Activated CD4-positive, alpha-beta memory T cell treated with anti-CD3 and anti-CD28 coated beads for 36 hours (primary cell): Measurements from ENCODE around the gene GUCA2A. TPM values are rescaled to one million over a fixed set of nuclear protein-coding genes. Genes with fewer than 3 reads are reported as not detected.

ENCODE experiments used
- CTCF ChIA-PET: fragments of 350-600 bp; sonication (Branson Sonifier 250); formaldehyde crosslinking; loops from one replicate; lab custom pipeline; 2021; ENCODE audit warnings: antibody characterized with exemption, inconsistent platforms; lab: Charles Lee
- POLR2A ChIA-PET: fragments of 350-600 bp; sonication (Branson Sonifier 250); formaldehyde crosslinking; loops from one replicate; lab custom pipeline; 2021; ENCODE audit warnings: antibody characterized with exemption; lab: Charles Lee
- DNase-seq: peaks from one replicate; pipeline ENCODE4 v3.0.0-alpha.2; 2020
- H3K27ac Mint-ChIP-seq: one replicate; pipeline ENCODE4 v1.8.0; 2021; ENCODE audit warnings: mixed read lengths
- H3K27me3 Mint-ChIP-seq: one replicate; pipeline ENCODE4 v1.8.0; 2021; ENCODE audit warnings: mixed read lengths
- H3K36me3 Mint-ChIP-seq: one replicate; pipeline ENCODE4 v1.8.0; 2021; ENCODE audit warnings: mixed read lengths
- H3K4me1 Mint-ChIP-seq: one replicate; pipeline ENCODE4 v1.8.0; 2021; ENCODE audit warnings: low read depth, mixed read lengths
- H3K4me3 Mint-ChIP-seq: one replicate; pipeline ENCODE4 v1.8.0; 2021; ENCODE audit warnings: mild to moderate bottlenecking, mixed read lengths
- H3K9me3 Mint-ChIP-seq: one replicate; pipeline ENCODE4 v1.8.0; 2021; ENCODE audit warnings: mixed read lengths
- intact Hi-C: fragments of 100-400 bp; cut with micrococcal nuclease; formaldehyde crosslinking; loops from one replicate; pipeline ENCODE4 v1.15.1; 2023
- total RNA-seq, 2 experiments: library from RNA; stranded (reverse); gene quantifications; one replicate each; pipeline ENCODE4 v1.2.3, GENCODE V29; 2021

Gene GUCA2A
- total RNA-seq, 2 experiments from 2014 or later: not detected

DNA sequence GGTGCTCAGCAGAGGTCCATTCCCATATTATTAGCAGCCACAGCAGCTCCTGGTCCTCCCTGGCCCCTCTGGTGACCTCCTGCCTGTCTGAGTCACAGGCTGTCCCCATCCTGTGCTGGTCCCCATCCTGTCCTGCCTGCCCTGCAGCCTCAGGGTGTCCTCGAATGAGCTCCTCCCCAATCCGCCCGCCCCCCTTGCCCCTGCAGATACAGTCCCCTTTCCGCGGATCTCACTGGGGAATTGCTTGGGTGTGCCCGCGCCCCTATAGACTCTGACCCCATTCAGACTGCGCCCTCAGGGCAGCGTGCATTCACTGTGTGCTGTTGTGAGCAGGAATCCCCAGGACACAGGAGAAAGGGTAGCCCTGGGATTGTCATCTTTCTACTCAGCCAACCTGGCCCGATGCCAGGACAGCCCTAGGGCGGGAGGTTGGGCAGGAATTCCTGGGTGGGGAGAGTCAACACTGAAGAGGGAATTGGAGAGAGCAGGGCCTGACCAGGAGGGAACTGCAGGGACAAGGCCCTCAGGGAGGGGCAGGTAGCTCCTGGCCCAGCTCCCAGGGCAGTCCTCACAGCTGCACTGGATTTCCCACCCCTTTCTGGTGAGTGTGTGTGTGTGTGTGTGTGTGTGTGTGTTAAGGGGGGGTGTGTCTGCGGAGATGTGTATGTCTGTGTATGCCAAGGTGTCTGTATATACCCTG is 1.1 kb upstream of the GUCA2A start:
- ChIA-PET POLR2A (no interaction called here), CTCF (interaction anchor here (4.1 kb wide), 1 partner anchor 8 kb away, joined by 14 read pairs; no protein-coding TSS in a partner anchor)
- intact Hi-C loops: no loop called here
- H3K9me3 Mint-ChIP-seq: peaks cover 10% of the 10 kb centered on the region
- no peak overlapping the region for H3K4me3 Mint-ChIP-seq
- H3K4me1 Mint-ChIP-seq: no peaks in the 10 kb centered on the region
- H3K27ac Mint-ChIP-seq: no peak overlapping the region
- DNase-seq: no peak
- H3K27me3 Mint-ChIP-seq: no peaks in the 10 kb centered on the region
- H3K36me3 Mint-ChIP-seq: no peaks in the 10 kb centered on the region

DNA sequence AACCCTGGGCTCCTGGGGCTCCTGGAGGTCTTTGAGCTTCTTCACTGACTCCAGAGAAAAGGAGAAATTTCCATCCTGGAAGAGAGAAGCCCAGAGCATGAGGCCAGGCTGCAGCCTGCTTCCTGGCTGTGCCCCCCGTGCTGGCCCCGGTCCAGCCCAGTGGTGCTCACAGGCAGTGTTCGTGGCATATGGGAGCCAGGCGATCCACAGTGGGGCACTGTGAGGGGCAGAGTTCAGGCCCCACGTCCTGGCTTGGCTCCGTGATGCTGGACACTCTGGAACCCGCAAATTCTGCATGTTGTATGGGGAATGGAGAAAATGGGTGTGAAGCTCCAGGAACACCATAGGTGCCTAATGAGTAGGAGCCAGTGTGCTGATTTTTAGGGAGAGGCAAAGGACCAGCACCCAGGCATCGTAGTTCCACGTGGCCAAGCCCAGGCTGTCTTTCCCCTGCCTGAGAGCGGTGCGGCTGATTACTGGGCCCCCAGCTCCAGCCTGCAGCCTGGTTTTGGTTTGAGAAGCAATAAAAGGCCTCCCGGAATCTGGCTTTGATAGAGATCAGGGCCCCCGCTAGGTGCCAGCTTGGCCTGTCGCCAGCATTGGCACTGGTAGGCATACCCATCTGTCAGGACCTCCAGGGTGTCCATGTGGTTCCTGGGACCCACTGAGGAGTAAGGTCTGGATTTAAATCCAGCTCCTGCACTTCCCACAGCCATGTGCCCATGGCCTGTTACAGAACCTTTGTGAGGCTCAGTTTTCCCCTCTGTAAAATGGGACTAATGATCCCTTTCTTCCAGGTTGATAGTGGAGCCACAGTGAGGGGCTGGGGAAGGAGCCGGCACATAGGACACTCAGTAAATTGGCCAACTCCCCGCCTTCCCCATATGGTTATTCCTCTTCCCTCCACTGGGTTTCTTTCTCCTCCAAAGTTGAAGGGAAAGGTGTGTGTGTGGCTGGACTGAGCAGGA is 725 bp downstream of the GUCA2A start:
- intact Hi-C loops: no loop called here
- Mint-ChIP-seq H3K27ac (no peak overlapping the region), H3K36me3 (no peaks in the 10 kb centered on the region), H3K4me1 (no peaks in the 10 kb centered on the region), H3K4me3 (no peak overlapping the region), H3K9me3 (peaks cover 14% of the 10 kb centered on the region), H3K27me3 (no peaks in the 10 kb centered on the region)
- CTCF ChIA-PET: interaction anchor here (0.9 to 4.1 kb wide), 2 partner anchors 8 to 10 kb away, joined by 3 to 14 read pairs; no protein-coding TSS in a partner anchor
- DNase-seq: no peak
- POLR2A ChIA-PET: interaction anchor here (0.6 kb wide), 1 partner anchor 308 kb away, joined by 5 read pairs; no protein-coding TSS in a partner anchor

DNA sequence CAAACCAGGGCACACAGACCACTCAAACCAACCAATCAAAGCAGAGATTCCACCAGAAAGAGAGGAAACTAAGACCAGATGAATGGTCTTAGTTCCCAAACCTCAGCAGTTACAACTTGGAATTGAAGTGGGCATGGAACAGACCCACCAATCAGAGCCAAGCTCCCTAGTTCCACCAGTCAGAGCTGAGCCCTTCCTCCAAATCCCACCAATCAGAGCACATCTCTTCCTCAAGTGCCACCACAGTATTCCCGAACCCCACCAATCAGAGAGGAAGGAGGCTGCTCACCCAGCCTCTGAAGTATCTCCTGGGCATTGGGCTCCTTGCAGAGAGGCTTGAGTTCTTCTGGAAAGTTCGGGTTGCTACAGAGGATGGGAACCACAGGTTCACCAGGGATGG is 1.4 kb downstream of the GUCA2A start:
- Mint-ChIP-seq H3K4me3 (no peak overlapping the region), H3K9me3 (peaks cover 14% of the 10 kb centered on the region), H3K36me3 (no peaks in the 10 kb centered on the region), H3K27ac (no peak overlapping the region), H3K27me3 (no peaks in the 10 kb centered on the region), H3K4me1 (no peaks in the 10 kb centered on the region)
- ChIA-PET CTCF (interaction anchor here (0.9 to 4.1 kb wide), 3 partner anchors 9 to 647 kb away, joined by 3 to 14 read pairs (median 3); no protein-coding TSS in a partner anchor), POLR2A (no interaction called here)
- no peak for DNase-seq
- intact Hi-C loops: no loop called here

DNA sequence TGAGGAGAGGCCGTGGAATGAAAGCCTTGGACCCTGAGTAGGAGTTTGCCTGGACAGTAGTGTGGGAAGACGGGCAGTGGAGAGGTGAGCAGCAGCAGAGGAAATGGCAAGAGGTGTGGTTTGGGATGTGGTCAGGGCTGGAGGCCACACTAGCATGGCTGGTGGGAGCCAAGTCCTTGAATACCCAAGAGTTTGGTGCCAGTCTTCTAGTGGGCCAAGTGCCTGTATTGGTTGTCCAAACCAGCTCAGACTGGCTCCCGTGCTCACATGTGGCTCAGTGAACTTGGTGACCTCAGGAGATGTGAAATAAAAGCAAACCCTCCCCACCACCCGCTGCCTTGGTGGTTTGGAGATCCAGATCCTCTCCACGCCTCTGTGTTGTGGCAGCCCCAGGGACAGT is 2.4 kb downstream of the GUCA2A start:
- ChIA-PET CTCF (interaction anchor here (1.2 to 4.1 kb wide), 2 partner anchors 12 to 646 kb away, joined by 3 to 14 read pairs; no protein-coding TSS in a partner anchor), POLR2A (no interaction called here)
- DNase-seq: no peak
- intact Hi-C loops: no loop called here
- H3K27me3 Mint-ChIP-seq: no peaks in the 10 kb centered on the region
- H3K27ac Mint-ChIP-seq: no peak overlapping the region
- peaks cover 5% of the 10 kb centered on the region for H3K4me1 Mint-ChIP-seq
- H3K36me3 Mint-ChIP-seq: no peaks in the 10 kb centered on the region
- H3K4me3 Mint-ChIP-seq: no peak overlapping the region
- H3K9me3 Mint-ChIP-seq: peaks cover 14% of the 10 kb centered on the region

DNA sequence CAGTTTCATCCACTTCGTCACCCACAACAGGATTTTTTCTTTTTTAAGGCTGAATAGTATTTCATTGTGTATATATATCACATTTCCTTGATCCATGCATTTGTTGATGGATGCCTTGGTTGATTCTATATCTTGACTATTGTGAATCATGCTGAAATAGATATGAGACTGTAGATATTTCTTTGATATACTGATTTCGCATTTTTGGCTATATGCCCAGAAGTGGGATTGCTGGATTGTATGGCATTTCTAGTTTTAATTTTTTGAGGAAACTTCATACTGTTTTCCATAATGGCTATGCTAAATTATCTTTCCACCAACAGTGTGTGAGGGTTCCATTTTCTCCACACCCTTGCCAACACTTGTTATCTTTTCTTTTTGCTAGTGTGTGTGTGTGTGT is 6.4 kb downstream of the GUCA2A start:
- no peaks in the 10 kb centered on the region for H3K36me3 Mint-ChIP-seq
- H3K27me3 Mint-ChIP-seq: no peaks in the 10 kb centered on the region
- peaks cover 14% of the 10 kb centered on the region for H3K9me3 Mint-ChIP-seq
- intact Hi-C loops: no loop called here
- DNase-seq: no peak
- H3K27ac Mint-ChIP-seq: no peak overlapping the region
- POLR2A ChIA-PET: no interaction called here
- no peak overlapping the region for H3K4me3 Mint-ChIP-seq
- CTCF ChIA-PET: interaction anchor here (0.7 to 1.9 kb wide), 4 partner anchors 11 to 582 kb away, joined by 3 to 7 read pairs (median 4); no protein-coding TSS in a partner anchor
- H3K4me1 Mint-ChIP-seq: peaks cover 5% of the 10 kb centered on the region

DNA sequence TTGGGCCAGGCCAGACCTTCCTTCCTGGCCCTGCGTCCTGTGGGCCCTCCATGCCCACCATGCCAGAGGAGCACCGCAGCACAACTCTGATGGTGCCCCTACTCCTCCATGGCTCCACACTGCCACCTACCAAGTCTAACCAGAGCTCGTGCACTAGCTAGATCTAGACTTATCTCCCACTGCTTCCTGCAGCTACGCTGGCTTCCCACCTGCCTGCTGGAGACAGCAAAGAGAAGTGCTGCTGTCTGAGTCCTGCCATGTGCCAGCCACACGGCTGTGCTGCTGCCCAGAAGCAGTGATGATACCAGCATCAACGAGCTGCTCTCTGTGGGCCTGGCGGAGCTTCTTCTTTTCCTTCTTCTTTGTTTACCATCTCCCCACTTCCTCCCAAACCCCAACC is 6.9 kb downstream of the GUCA2A start:
- ChIA-PET POLR2A (no interaction called here), CTCF (interaction anchor here (0.6 to 1.9 kb wide), 5 partner anchors 10 to 581 kb away, joined by 3 to 7 read pairs (median 3); no protein-coding TSS in a partner anchor)
- DNase-seq: peak; percentile 31
- H3K27ac Mint-ChIP-seq: no peak overlapping the region
- H3K4me3 Mint-ChIP-seq: no peak overlapping the region
- peaks cover 5% of the 10 kb centered on the region for H3K4me1 Mint-ChIP-seq
- intact Hi-C loops: no loop called here
- H3K9me3 Mint-ChIP-seq: peaks cover 14% of the 10 kb centered on the region
- H3K27me3 Mint-ChIP-seq: no peaks in the 10 kb centered on the region
- H3K36me3 Mint-ChIP-seq: no peaks in the 10 kb centered on the region

DNA sequence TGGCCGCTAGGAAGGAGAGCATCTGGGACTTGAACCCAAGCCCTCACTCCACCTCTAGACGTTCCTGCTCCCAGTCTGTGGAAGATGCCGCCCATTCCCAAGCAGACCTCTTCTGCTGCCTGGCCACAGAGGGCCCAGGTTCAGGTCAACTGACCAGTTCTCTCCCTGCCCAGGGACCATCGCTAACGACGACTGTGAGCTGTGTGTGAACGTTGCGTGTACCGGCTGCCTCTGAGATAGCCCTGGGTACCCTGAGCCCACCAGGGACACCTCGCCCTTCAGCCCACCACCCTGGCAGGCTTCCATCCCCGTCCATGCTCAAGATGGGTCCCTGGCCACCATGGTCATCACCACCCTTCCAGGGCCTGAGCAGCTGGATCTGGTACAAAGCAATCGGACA is 9.2 kb downstream of the GUCA2A start:
- POLR2A ChIA-PET: no interaction called here
- CTCF ChIA-PET: interaction anchor here (1.8 kb wide), 2 partner anchors 8 to 18 kb away, joined by 7 to 8 read pairs; no protein-coding TSS in a partner anchor
- intact Hi-C loops: no loop called here
- Mint-ChIP-seq H3K4me1 (peaks cover 5% of the 10 kb centered on the region), H3K9me3 (peaks cover under 1% of the 10 kb centered on the region), H3K36me3 (no peaks in the 10 kb centered on the region), H3K27ac (no peak overlapping the region), H3K4me3 (no peak overlapping the region), H3K27me3 (peaks cover 3% of the 10 kb centered on the region)
- DNase-seq: no peak

DNA sequence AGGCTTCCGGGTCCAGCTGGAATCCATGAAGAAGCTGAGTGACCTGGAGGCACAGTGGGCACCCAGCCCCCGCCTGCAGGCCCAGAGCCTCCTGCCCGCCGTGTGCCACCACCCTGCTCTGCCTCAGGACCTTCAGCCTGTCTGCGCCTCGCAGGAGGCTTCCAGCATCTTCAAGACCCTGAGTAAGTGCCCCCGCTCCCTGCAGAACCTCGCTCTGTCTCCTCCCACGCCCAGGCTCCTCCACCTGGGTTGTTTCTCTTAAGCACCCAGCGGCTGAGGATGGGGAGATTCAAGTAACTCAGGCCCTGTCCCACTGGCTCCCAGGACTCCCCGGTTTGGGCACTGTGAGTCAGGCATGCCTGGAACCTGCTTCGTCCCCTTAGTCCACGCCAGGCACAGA is 9.9 kb downstream of the GUCA2A start:
- ChIA-PET POLR2A (no interaction called here), CTCF (interaction anchor here (1.8 kb wide), 1 partner anchor 19 kb away, joined by 8 read pairs; no protein-coding TSS in a partner anchor)

DNA sequence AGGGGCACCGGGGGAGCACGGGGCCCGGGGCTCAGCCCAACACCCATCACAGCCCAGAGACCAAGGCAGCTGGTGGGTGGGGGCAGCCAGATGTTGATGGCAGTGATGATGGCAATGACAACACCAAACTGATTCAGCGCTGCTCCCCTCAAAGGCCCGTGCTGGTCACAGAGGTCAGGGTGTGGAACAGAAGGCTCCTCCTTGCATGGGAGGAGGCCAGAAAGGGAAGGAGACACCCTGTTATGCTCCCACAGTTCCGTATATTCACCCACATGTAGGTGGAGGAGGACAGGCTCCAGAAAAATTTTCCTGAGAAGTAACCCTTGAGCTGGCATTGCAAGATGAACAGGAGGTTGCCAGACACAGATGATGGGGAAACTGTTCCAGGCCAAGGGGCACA is 10.9 kb downstream of the GUCA2A start:
- POLR2A ChIA-PET: no interaction called here
- intact Hi-C loops: no loop called here
- no peaks in the 10 kb centered on the region for H3K36me3 Mint-ChIP-seq
- H3K27ac Mint-ChIP-seq: no peak overlapping the region
- H3K4me3 Mint-ChIP-seq: no peak overlapping the region
- CTCF ChIA-PET: interaction anchor here (0.5 kb wide), 1 partner anchor 304 kb away, joined by 4 read pairs; no protein-coding TSS in a partner anchor
- no peak for DNase-seq
- peaks cover 3% of the 10 kb centered on the region for H3K27me3 Mint-ChIP-seq
- H3K4me1 Mint-ChIP-seq: peaks cover 5% of the 10 kb centered on the region
- no peaks in the 10 kb centered on the region for H3K9me3 Mint-ChIP-seq

More for the DNA sequence above, 9.9 kb downstream of the GUCA2A start:
- Mint-ChIP-seq H3K4me1 (peaks cover 5% of the 10 kb centered on the region), H3K4me3 (no peak overlapping the region), H3K27ac (no peak overlapping the region), H3K9me3 (no peaks in the 10 kb centered on the region), H3K36me3 (no peaks in the 10 kb centered on the region), H3K27me3 (peaks cover 3% of the 10 kb centered on the region)
- intact Hi-C loops: no loop called here
- DNase-seq: no peak

DNA sequence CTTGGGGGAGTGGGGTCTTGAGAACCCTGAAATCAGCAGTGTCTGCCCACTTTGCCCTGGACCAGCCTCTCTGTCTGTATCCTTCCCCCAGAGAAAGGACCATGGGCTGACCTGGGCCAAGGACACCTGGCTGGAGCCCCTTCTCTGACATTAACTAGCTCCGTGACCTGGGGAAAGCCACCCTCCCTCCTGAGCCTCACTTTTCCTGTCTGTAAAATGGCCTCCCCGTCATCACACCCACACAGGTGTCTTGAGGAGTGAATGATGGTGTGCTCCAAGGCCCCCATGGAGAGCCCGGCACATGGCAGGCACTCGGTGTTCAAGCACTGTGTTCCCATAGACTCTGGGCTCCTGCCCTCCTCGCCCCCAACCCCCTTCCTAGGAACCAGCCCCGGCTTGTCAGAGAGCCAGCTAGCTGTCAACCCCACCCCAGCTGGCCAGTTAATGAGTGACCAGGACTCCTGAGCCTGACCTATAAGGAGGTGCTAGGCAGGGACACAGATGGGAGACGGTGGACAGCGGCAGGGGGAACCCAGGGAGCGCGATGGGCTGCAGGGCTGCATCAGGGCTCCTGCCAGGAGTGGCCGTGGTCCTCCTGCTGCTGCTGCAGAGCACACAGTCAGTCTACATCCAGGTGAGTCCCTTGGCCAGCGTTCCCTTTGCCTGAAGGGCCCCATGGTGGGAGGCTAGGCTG is 11.5 kb downstream of the GUCA2A start, which contains the start of gene GUCA2B:
TSS of gene GUCA2B (plus strand) at position 504 of the 694 bp plus-strand sequence. CDS start at position 545, 41 bp downstream.
- ChIA-PET POLR2A (no interaction called here), CTCF (interaction anchor here (4.3 kb wide), 1 partner anchor 21 kb away, joined by 21 read pairs; no protein-coding TSS in a partner anchor)
- DNase-seq: no peak
- Mint-ChIP-seq H3K27ac (no peak within 1 kb of the TSS), H3K4me3 (no peak within 1 kb of the TSS), H3K27me3 (peaks cover 3% of the 10 kb centered on the region), H3K9me3 (no peaks in the 10 kb centered on the region), H3K36me3 (no peaks in the 10 kb centered on the region), H3K4me1 (peaks cover 5% of the 10 kb centered on the region)
- intact Hi-C loops: no loop called here

DNA sequence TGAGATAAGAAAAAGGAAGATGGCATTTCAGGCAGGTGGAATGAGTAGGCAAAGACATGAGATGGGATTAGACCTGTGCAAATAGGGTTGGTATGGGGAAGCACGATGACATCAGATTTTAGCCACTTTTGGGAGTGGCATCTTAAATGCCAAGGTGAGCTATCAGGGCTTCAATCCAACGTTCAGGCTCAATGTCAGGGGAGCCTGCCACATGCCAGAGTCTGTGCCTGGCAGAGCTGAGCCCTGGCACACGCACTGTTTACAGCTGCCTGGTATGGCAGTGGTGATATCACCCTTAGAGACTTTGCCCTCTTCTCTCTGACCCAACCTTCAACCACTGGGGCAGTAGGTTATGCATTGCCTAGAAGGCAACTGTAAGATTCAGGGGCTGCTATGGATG is 12.4 kb downstream of the GUCA2A start:
- H3K4me1 Mint-ChIP-seq: no peaks in the 10 kb centered on the region
- intact Hi-C loops: no loop called here
- no peak overlapping the region for H3K27ac Mint-ChIP-seq
- H3K27me3 Mint-ChIP-seq: peaks cover 3% of the 10 kb centered on the region
- no peaks in the 10 kb centered on the region for H3K36me3 Mint-ChIP-seq
- ChIA-PET CTCF (interaction anchor here (4.3 kb wide), 1 partner anchor 22 kb away, joined by 21 read pairs; no protein-coding TSS in a partner anchor), POLR2A (no interaction called here)
- no peak for DNase-seq
- no peak overlapping the region for H3K4me3 Mint-ChIP-seq
- H3K9me3 Mint-ChIP-seq: no peaks in the 10 kb centered on the region
